ENCODE data around the gene KANTR.

Gene KANTR

DNA sequence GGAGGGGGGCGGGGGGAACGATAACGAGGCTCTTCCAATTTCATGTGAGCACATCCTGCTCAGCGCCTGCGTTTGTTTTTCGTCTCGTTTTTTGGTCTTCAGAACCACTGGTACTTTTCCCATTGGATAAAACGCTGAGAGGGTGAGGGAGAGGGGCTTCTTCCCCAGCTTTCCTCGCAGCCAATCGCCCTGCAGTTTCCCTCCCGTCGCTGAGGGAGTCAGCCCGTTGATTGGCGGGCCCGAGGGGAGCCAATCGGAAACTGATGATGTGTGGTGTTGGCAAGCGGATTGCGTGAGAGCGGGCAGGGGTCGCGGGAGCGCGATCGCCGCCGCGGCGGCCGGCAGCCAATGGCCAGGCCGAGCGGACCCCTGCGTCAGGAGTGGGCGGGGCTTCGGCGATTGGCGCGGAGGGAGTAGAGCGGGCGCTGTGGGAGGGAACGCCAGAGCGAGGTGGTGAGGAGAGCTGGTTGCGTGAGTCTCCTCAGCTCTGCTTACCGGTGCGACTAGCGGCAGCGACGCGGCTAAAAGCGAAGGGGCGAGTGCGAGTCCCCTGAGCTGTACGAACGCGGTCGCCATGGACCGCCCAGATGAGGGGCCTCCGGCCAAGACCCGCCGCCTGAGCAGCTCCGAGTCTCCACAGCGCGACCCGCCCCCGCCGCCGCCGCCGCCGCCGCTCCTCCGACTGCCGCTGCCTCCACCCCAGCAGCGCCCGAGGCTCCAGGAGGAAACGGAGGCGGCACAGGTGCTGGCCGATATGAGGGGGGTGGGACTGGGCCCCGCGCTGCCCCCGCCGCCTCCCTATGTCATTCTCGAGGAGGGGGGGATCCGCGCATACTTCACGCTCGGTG lies 11.8 kb upstream of the KANTR start, which contains the start of gene TSPYL2:
Gene TSPYL2, plus strand, starts transcription at position 443 of the 848 bp plus-strand sequence. Its CDS starts 132 bp downstream, at position 575.
- DNase-seq, result peak; percentile 95

DNA sequence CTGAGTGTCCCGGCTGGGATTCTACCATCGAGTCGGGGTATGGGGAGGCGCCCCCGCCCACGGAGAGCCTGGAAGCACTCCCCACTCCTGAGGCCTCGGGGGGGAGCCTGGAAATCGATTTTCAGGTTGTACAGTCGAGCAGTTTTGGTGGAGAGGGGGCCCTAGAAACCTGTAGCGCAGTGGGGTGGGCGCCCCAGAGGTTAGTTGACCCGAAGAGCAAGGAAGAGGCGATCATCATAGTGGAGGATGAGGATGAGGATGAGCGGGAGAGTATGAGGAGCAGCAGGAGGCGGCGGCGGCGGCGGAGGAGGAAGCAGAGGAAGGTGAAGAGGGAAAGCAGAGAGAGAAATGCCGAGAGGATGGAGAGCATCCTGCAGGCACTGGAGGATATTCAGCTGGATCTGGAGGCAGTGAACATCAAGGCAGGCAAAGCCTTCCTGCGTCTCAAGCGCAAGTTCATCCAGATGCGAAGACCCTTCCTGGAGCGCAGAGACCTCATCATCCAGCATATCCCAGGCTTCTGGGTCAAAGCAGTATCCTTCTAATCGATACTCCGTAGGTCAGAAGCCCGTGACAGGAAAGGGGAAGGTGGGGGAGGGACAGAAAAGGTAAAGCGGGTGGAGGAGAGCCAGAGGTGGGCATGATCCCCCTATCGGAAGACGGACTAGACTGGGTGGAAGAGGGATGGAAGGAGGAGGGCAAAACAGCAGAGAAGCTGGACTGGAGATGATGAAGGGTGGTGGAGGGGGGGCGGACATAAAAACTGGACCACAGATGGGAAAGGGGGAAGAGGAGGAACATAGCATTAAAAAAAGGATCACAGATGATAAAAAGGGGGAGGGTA lies 10.9 kb upstream of the KANTR start:
- no peak for DNase-seq

DNA sequence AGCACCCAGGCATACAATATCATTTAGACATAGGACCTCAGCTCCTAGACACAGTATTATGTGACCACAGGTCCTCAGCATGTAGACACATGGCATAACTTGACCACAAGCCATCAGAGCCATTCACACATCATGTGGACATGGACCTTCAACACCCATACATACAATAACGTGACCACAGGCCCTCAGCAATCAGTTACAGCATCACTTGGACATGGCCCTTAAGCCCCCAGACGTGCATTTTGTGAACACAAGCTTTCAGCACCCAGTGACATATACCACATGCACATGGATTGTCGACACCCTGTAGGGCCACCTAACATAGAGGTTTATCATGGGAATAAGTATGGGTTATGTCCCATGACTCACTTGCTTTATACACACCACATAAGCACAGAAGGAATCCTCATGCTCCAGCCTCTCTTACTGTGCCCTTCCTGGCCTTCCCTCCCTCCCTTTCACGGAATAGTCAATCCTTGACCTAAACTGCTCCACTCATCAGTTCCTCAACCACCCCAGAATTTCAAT lies 9.8 kb upstream of the KANTR start:
- DNase-seq, result no peak

DNA sequence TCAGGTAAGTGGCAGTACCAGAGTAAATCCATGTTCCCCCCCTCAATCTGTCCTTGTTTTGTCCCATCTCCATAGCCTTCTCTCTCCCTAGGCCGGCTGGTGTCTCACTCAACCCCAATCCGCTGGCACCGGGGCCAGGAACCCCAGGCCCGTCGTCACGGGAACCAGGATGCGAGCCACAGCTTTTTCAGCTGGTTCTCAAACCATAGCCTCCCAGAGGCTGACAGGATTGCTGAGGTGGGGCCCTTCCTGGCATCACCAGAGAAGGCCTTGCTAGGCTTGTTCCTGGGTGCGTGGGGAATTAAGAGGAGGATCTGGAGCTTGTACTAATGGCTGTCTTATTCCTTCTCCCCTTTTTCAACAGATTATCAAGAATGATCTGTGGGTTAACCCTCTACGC lies 9.1 kb upstream of the KANTR start:
- DNase-seq, result no peak

DNA sequence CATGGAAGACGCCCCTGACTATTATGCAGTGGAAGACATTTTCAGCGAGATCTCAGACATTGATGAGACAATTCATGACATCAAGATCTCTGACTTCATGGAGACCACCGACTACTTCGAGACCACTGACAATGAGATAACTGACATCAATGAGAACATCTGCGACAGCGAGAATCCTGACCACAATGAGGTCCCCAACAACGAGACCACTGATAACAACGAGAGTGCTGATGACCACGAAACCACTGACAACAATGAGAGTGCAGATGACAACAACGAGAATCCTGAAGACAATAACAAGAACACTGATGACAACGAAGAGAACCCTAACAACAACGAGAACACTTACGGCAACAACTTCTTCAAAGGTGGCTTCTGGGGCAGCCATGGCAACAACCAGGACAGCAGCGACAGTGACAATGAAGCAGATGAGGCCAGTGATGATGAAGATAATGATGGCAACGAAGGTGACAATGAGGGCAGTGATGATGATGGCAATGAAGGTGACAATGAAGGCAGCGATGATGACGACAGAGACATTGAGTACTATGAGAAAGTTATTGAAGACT lies 8.2 kb upstream of the KANTR start:
- no peak for DNase-seq

DNA sequence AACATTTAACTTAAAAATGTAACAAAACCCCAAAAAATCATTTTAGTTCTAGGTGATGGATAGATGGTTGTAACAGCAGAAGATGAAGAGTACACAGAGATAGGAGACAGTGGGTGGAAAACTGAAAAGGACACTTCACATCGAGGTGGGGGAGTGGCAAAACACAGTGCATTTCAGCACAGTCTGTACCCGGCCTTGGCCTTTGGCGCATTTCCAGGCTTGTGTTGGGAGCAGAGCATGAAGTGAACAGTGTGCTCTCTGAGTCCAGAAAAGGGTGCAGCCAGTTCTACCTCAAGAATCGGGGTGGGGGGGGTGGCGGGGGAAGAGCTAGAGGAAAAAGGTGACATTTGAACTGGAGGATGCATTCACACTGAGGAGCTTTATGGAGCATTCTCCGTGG lies 7.5 kb upstream of the KANTR start:
- DNase-seq, result no peak

DNA sequence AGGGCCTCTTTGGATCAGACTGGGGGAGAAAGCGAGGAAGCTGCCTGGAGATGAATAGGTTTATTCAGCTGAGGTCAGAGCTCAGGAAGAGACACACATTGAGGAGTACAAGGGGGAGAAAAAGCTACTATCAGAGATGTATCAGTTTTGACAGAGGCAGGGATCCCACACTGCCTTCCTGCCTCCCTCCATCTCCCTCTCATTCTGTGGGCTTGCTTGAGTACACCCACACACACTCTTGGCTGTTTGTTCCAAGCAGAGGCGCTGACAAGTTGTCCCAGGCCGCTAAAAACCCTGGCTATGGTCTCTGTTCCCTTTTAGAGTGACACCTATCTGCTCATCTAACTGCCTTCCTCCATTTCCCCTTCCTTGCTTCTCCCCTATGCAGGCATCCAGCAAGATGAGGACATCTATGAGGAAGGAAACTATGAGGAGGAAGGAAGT lies 6.5 kb upstream of the KANTR start:
- DNase-seq, result no peak

DNA sequence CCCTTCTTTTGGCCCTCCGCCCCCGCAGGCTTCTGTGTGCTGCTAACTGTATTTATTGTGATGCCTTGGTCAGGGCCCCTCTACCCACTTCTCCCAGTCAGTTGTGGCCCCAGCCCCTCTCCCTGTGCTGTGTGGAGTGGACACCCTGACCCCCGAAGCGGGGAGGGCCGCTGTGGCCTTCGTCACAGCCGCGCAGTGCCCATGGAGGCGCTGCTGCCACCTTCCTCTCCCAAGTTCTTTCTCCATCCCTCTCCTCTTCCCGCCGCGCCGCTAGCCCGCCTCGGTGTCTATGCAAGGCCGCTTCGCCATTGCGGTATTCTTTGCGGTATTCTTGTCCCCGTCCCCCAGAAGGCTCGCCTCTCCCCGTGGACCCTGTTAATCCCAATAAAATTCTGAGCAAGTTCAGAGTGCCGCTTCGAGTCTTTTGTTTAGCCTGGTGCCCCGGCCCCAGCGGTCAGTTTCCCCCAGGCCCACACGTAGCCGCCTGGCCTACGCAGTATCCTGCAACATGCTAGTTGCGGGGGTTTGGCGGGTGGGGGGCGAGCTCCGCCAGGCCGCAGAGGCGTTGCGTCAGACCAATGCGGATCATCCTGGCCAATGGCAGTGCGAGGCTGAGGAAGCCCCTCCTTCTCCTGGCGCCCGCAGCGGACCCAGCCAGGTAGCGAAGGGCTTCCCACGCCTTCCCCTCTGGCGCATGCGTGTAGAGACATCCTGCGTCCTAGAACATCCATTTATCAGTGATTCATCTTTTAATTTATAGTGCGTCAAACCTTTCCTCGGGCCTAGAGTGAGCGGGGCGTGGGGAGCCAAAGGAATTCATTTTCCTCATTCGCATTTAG lies 5.6 kb upstream of the KANTR start:
- DNase-seq, result no peak

DNA sequence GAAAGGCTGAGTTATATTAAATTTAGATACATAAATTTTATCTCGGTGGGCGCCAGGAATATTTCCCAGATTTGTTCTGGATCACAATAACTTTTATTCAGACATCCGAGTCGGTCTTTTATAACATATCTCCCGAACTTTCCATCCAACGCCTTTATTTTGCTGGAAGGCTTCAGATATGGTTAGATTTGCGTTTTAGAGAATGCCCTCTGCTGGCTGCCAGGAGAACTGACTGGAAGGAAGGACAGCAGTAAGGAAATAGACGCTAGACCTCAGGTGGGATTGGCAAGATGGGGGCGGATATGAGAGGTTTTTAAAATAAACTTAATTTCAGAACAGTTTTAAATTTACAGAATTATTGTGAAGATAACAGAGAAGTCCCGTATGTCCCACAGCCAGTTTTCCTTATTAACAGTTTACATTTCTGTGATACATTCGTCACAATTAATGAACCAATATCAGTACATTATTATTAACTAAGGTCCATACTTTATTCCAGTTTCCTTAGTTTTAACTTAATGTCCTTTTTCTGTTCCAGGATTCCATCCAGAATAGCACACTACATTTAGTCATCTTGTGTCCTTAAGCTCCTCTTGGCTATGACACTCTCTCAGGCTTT lies 4.6 kb upstream of the KANTR start:
- peak; percentile 47 for DNase-seq

DNA sequence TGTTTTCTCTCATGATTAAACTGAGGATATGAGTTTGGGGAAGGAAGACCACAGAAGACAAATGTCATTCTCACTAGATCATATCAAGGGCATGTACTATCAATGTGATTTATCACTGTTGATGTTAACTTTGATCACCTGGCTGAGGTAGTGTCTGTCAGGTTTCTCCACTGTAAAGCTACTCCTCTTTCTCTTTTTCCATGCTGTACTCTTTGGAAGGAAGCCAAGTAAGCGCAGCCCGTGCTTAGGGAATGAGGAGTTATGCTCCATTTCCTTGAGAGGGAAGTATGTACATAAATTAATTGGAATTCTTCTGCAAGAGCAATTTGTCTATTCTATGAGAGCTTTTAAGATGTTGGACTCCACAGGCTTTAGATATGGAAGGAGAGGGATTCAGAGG lies 4.0 kb upstream of the KANTR start:
- DNase-seq, result no peak

DNA sequence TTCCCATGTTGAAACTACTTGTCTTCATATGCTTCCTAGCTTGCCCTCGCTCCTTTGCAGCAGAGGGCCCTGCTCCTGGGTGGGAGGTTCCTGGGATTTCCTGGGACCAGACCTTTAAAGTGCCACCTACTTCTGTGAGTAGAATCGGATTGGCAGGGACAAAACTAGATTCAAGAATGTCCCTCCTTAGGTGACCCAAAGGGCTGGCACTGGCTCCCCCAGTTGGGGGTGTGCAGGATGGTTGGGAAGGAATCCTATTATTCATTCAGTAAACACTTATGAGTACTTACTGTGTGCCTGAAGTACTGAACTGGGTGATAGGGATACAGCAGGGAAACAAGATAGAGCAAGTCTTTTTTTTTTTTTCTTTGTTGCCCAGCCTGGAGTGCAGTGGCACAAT lies 2.6 kb upstream of the KANTR start:
- DNase-seq, result no peak

DNA sequence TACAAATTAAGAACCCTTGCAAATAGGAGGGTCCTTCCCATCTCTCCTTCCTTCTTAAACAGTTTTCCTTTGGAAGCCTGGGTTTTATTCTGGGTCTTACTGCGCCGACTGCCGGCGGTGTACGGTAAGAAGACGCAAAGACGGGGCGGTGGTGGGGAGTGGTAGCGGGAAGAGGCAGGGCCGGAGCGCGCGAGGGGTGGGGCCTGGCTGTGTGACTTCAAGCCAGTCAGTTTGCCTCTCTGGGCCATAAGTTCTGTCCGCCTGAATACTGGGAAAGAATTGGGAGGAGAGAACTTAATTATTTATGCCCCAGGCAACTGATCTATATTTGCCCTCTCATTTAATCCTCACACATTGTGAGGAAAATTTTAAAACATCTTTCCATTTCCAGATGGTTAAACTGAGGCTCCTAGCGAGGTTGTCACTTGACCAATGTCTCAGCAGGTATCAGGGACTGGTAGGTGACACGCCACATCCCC lies 726 bp upstream of the KANTR start:
- DNase-seq, result peak; percentile 86

DNA sequence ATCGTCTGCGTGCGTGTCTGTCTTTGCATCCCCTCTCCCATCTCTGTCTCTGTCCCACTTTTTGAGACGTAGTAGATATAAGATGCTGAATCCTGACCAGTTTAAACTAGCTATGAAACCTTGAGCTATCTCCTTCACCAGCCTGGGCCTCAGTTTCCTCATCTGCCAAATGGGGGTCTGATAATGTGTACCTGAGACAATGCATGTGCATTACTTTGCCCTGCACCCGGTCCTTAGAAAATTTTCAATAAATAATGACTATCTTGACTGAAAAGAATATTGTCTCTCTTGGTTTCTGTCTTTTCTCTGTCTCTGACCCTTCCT lies 602 bp downstream of the KANTR start:
- no peak for DNase-seq

DNA sequence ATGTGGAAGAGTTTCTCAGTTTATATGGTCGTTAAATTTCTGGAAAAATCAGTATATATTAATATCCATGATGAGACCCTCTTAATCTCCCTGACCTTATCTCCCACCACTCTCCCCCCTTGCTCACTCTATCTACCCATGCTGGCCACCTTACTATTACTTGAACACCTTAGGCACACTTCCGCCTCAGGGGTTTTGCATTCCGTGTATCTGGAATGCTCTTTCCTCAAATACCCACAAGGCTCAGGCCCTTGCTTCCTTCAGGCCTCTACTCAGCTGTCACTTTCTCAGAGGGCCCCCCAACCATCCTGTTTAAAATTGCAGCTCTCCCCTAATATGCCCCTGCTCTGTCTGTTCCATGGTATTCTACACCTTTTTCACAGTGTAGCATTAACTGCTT lies 1.9 kb downstream of the KANTR start:
- no peak for DNase-seq

DNA sequence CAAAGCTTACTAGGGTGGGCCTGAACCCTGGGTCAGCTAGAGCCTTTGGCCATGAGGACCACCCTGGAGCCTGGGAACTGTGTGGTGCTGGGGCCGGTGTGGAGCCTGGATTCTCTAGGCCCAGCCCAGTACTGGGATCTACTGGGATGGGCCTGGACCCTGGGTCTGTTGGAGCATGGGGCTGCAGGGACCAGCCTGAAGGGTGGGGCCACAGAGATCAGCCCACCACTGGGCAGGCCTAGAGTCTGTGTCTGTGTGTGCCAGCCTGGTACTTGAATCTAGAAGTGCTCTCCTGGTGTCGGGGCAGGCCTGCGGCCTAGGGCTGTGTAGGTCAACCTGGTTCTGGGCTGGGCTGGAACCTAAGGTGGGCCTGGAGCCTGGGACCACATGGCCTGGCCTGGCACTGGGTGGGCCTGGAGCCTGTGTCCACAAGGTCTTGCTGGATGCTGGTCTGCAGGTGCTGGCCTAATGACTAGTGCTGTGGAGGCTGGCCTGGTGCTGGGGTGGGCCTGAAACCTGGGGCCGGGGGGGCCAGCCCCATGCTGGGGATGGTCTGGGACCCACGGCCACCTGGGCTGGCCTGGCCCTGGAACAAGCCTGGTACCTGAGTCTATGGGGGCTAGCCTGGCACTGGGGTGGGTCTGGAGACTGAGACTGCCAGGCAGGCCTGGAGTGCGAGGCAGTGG lies 21.1 kb downstream of the KANTR start:
- DNase-seq, result no peak

DNA sequence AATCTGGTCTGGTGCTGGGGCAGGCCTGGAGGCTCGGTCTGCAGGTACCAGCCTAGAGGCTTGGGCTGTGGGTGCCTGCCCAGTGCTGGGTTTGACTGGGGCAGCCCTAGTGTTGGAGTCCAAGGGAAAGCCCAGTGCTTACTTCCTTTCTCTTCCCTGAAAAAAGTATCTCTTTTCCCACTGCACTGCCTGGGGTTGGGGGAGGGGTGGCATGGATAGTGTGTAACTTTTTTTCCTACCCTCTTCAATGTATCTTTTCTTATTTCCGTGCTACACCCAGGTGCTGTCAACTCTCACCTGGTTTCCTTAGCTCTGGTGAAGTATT lies 21.6 kb downstream of the KANTR start:
- DNase-seq, result peak; percentile 8

DNA sequence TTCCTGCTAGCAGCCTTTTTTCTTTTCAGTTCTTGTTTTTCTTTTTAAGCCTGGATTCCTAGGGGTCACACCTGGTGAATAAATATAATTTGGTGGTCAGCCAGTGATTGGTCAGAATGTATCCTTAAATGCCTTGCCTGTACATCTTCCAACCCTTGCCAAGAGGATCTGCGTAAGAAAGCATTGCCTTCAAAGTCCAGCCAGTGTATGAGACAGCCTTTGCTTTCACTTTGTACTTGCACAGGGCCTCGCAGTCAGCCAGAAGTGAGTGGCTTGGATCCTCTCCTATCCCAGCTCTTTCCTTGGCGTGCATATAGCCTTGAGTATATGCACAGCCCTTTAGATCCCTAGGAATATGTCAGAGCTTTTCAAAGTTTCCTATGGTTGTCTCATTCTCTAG lies 22.2 kb downstream of the KANTR start:
- DNase-seq, result peak; percentile 67

DNA sequence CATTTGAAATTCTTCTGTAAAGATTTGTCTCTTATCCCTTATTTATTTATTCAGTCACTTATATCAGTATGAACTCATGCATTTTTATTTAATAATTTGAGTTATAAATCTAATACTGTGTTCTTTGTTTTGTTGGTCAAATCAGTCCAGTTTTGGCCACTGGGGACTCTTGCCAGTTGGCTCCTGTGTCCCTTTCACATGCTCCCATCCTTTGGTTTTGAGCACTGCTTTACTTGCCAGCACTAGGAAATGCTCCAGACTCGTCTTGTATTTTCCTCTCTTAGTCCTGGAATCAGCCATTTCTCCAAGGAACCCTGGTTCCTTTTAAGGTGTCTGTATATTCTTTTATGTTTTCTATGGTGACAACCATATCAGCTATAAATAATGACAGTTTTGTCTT lies 28.1 kb downstream of the KANTR start:
- no peak for DNase-seq

DNA sequence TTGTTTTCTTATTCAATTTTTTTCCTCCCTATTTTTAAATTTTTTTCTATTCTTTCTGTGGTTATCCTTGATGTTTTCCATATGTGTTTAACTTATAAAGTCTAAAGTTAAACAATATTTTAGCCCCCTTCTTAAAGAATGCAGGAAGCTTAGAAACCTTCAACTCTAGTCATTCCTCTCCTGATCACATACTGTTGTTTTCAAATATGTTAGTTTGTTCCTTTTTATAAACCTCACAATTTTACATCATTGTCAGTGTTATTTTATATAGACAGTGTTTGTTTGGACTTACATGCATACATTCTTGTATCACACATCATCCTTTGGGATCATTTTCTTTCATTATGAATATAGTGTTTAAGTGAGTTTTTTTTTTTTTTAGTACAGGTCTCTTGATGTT lies 31.6 kb downstream of the KANTR start:
- DNase-seq, result no peak

DNA sequence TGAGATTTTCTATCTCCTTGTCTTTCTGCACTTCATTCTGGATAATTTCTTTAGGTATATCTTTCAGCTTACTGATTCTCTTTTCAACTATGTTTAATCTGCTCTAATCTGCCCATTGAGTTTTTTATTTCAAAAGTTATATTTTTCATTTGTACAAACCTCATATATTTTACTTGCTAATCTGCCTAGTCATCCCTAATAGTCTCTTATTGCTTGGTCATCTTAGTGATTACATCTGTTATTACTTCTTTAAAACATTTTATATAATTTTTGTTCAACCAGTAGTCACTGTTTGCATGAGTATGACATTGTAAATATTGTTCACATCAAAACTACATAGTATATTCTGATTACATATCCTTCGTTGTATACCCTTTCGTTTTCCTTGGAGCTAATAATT lies 32.4 kb downstream of the KANTR start:
- no peak for DNase-seq

DNA sequence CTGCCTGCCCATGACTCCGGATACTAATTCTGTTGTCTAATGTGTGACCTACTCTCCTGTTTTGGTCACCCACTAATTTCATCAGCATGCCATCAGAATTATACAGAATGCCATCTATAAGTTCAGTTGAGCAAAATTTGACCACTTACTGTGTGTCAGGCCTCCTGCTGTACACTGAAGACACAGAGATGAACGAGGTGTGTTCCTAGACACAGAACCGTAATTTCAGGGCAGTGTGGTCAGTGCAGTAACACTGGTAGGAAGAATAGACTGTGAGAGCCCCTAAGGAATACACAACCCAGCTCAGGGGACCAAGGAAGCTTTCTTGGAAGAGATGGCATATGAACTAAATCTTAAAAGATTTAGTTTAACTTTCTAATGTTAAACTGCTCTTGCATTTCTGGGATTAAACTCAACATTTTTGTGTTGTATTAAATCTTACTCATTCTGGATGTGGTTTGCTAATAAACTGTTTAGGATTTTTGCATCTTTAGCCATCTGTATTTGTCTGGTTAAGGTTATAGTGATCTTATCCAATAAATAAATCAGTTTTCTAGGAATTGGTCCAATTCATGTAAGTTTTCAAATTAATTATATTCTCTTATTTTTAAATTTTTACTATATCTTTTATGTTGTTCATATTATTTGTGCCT lies 34.3 kb downstream of the KANTR start:
- DNase-seq, result no peak
